Calu3 (cell line): ENCODE results near the gene MSGN1. TPM values are rescaled to one million over a fixed set of nuclear protein-coding genes. Genes with fewer than 3 reads are reported as not detected.

ENCODE experiments used
- BruUV-seq: library from RNA; stranded (reverse); fragments of 400-500 nt; replicated peaks from 2 replicates; lab custom pipeline; 2021; lab: Mats Ljungman, UMichigan
- CTCF ChIA-PET: fragments of 300-600 bp; sonication (Branson Sonifier 250); formaldehyde crosslinking; loops from one replicate; lab custom pipeline; 2022; ENCODE audit warnings: antibody characterized with exemption; lab: Charles Lee
- DNase-seq: peaks from one replicate; pipeline ENCODE4 v3.0.0; 2022
- H3K27ac Mint-ChIP-seq: one replicate; pipeline ENCODE4 v1.8.0; 2022; ENCODE audit warnings: mixed read lengths; ENCODE audit not compliant: unreplicated experiment
- H3K27me3 Mint-ChIP-seq: one replicate; pipeline ENCODE4 v1.8.0; 2022; ENCODE audit warnings: mixed read lengths; ENCODE audit not compliant: unreplicated experiment
- H3K36me3 Mint-ChIP-seq: one replicate; pipeline ENCODE4 v1.8.0; 2022; ENCODE audit warnings: mild to moderate bottlenecking, moderate library complexity, mixed read lengths; ENCODE audit not compliant: insufficient read depth, unreplicated experiment
- H3K4me1 Mint-ChIP-seq: one replicate; pipeline ENCODE4 v1.8.0; 2022; ENCODE audit warnings: mild to moderate bottlenecking, low read depth, mixed read lengths; ENCODE audit not compliant: unreplicated experiment
- H3K4me3 Mint-ChIP-seq: one replicate; pipeline ENCODE4 v1.8.0; 2022; ENCODE audit warnings: mild to moderate bottlenecking, low read depth, moderate library complexity, mixed read lengths; ENCODE audit not compliant: unreplicated experiment
- H3K9me3 Mint-ChIP-seq: one replicate; pipeline ENCODE4 v1.8.0; 2022; ENCODE audit warnings: low read depth, mixed read lengths; ENCODE audit not compliant: unreplicated experiment
- intact Hi-C: fragments of 100-400 bp; cut with micrococcal nuclease; formaldehyde crosslinking; loops from one replicate; pipeline ENCODE4 v1.10.0; 2022; ENCODE audit not compliant: unreplicated experiment
- total RNA-seq: library from RNA; stranded (reverse); gene quantifications from 2 replicates; pipeline ENCODE4 v1.2.3, GENCODE V29; 2022
- TF ChIP-seq, protein P1 (sequence below): fragments of 200-600 bp; IDR thresholded peaks from one replicate; pipeline ENCODE4 v1.8.0; 2022; ENCODE audit warnings: antibody characterized with exemption; ENCODE audit not compliant: unreplicated experiment

The MSGN1 gene
- total RNA-seq, 1 experiment from 2014 or later = not detected

DNA sequence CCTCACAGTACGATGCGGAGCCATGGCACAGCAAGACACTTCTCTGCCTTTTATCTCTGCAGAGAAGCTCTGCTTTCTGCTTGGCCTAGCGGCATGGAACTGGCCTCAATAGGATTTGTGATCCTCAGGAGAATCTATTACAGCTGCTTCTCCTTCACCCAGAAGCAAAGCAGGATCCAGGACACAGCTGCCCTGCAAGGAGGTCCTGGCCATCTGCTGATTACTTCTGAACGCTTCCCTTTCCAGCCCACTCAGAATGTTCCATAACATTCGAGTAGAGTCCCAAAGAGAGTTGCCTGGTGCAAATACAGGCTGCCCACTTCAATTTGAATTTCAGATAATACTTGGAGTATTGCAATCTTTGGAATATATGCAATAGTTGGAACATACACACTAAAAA is 33.0 kb downstream of the MSGN1 start:
- TF ChIP-seq, protein P1, sequence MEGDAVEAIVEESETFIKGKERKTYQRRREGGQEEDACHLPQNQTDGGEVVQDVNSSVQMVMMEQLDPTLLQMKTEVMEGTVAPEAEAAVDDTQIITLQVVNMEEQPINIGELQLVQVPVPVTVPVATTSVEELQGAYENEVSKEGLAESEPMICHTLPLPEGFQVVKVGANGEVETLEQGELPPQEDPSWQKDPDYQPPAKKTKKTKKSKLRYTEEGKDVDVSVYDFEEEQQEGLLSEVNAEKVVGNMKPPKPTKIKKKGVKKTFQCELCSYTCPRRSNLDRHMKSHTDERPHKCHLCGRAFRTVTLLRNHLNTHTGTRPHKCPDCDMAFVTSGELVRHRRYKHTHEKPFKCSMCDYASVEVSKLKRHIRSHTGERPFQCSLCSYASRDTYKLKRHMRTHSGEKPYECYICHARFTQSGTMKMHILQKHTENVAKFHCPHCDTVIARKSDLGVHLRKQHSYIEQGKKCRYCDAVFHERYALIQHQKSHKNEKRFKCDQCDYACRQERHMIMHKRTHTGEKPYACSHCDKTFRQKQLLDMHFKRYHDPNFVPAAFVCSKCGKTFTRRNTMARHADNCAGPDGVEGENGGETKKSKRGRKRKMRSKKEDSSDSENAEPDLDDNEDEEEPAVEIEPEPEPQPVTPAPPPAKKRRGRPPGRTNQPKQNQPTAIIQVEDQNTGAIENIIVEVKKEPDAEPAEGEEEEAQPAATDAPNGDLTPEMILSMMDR = no peak
- Mint-ChIP-seq H3K27me3 (peaks cover 16% of the 10 kb centered on the region), H3K27ac (no peak overlapping the region), H3K4me3 (no peak overlapping the region), H3K4me1 (no peaks in the 10 kb centered on the region), H3K36me3 (no peaks in the 10 kb centered on the region), H3K9me3 (no peaks in the 10 kb centered on the region)
- no peak for DNase-seq
- intact Hi-C loops = no loop called here
- CTCF ChIA-PET = no interaction called here
- no TSS peak for BruUV-seq

DNA sequence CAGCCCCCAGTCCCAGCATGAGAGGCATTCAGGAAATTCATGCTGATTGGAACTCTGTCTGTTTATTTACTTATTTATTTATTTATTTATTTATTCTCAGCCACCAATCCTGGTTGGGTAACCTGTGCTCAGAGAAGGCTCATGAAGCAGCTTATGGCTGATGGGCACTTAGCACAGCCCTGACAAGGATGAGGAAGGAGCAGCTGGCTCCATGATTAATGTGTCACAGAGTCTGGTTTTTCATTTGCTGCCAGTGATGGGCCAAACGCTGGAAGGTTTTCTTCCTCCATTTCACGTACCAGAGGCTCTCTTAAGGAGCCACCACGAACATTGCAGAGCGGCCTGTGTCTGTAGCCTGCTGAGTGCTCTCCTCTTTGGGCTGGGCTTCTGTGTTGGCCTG is 33.9 kb downstream of the MSGN1 start:
- H3K4me3 Mint-ChIP-seq = no peak overlapping the region
- BruUV-seq = no TSS peak
- no peaks in the 10 kb centered on the region for H3K36me3 Mint-ChIP-seq
- DNase-seq = no peak
- CTCF ChIA-PET = no interaction called here
- intact Hi-C loops = no loop called here
- TF ChIP-seq, protein P1 = no peak
- H3K27me3 Mint-ChIP-seq = peaks cover 25% of the 10 kb centered on the region
- no peaks in the 10 kb centered on the region for H3K4me1 Mint-ChIP-seq
- no peak overlapping the region for H3K27ac Mint-ChIP-seq
- no peaks in the 10 kb centered on the region for H3K9me3 Mint-ChIP-seq

- no peaks in the 10 kb centered on the region for H3K9me3 Mint-ChIP-seq
Measured at GRCh38 chr2:17851731-17852585, 35.7 kb downstream of the MSGN1 start.

DNA sequence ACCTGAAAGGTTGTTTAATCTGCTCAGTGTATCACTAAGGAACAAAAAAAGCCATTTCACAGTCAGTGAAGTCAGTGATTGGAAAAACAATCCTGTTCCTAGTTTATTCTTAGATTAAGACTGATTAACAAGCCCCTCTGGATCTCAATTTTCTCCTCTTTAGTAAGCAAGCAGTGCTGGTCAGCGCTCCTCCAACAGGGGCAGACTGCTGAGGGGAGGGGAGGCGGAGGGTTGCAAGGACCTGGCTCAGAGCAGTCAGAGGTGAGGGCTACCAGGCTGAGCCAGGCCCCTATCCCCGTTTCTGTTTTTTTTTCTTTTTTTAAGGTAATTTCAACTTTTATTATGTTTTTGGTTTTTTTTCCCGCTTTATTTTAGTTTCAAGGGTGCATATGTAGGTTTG is 37.5 kb downstream of the MSGN1 start:
- no peaks in the 10 kb centered on the region for H3K9me3 Mint-ChIP-seq
- BruUV-seq = no TSS peak

More at GRCh38 chr2:17851731-17852585, 35.7 kb downstream of the MSGN1 start:
- Mint-ChIP-seq H3K36me3 (no peaks in the 10 kb centered on the region), H3K4me1 (no peaks in the 10 kb centered on the region), H3K4me3 (no peak overlapping the region), H3K27ac (no peak overlapping the region), H3K27me3 (peaks cover 43% of the 10 kb centered on the region)
- CTCF ChIA-PET = interaction anchor here (1.5 kb wide), 1 partner anchor 67 kb away, joined by 4 read pairs; no protein-coding TSS in a partner anchor
- no TSS peak for BruUV-seq
- intact Hi-C loops = loop anchor here (1.0 kb wide), 4 partner anchors 265 to 526 kb away; no protein-coding TSS in a partner anchor
- DNase-seq = peak; percentile 67
- TF ChIP-seq, protein P1 = peak; percentile 91

More for the DNA sequence above, 37.5 kb downstream of the MSGN1 start:
- CTCF ChIA-PET = no interaction called here
- Mint-ChIP-seq H3K4me1 (no peaks in the 10 kb centered on the region), H3K27me3 (peaks cover 61% of the 10 kb centered on the region), H3K4me3 (no peak overlapping the region), H3K27ac (no peak overlapping the region), H3K36me3 (no peaks in the 10 kb centered on the region)
- DNase-seq = no peak
- intact Hi-C loops = no loop called here
- TF ChIP-seq, protein P1 = no peak
